PC-3 (cell line): ENCODE measurements around the gene KRT73.

Experiments used
- CTCF ChIP-seq: fragments of 300-600 bp; sonication (generic); conservative IDR thresholded peaks from 2 replicates; pipeline ENCODE4 v1.5.1; 2017; ENCODE audit warnings: antibody characterized with exemption, low read depth, mild to moderate bottlenecking, low read length
- EZH2 ChIP-seq: fragments of 300-600 bp; sonication (generic); IDR thresholded peaks from one replicate; pipeline ENCODE4 v1.6.1; 2017; ENCODE audit warnings: antibody characterized with exemption, mild to moderate bottlenecking, low read length; ENCODE audit not compliant: unreplicated experiment

- no peak for TF ChIP-seq CTCF
- TF ChIP-seq EZH2: no peak
Observed at GRCh38 chr12:52630599-52631200, 12.3 kb upstream of the KRT73 start.
